ENCODE results near the gene ZNF770.
"Not testable (repeated sequence)": the region's sequence is repeated elsewhere in the genome, so short reads cannot be mapped to it uniquely, and the experiment has no call there.

Gene ZNF770

GRCh38 chr15:34970098-34970643, 17.9 kb downstream of the ZNF770 start:
- not testable (repeated sequence) for DNase-seq

DNA sequence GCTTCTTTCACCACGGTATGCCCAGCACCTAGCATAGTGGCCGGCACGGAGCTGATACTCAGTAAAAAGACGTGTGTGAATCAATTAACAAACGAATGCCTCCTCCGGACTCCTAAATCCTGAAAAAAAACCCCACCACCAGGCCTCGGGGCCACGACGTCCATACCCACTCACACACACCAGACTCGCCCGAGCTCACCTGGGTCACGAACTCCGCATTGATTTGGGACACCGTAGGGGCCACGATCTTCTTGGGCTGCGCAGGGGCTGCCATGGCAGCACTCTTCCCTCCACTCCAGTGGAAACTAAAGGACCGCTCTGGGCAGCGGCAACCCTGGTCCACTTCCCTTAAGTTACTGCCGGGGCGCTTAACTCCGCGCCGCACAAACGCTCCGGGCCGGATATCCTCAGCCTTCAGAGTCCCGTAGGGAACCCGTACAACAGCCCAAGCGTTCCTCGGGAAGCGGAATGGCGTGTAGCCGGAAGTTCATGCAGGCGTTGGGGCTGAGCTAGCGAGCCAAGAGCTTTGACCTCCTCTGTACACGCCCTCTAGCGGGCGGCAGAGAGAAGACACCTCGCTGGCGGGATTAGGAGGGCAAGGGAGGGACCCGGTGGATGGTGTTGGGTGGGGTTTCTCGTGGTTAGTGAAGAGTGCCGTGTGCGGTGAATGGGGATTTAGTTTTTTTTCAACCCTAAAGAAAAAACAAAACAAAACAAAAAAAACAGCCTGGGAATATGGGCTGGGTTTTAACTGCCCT, 18.6 kb downstream of the ZNF770 start, which contains the start of gene AQR:
Gene AQR, minus strand, starts transcription at position 403 of the 758 bp plus-strand sequence. Its CDS starts 129 bp downstream, at position 274.
- peak; percentile 83 to 88 for DNase-seq

DNA sequence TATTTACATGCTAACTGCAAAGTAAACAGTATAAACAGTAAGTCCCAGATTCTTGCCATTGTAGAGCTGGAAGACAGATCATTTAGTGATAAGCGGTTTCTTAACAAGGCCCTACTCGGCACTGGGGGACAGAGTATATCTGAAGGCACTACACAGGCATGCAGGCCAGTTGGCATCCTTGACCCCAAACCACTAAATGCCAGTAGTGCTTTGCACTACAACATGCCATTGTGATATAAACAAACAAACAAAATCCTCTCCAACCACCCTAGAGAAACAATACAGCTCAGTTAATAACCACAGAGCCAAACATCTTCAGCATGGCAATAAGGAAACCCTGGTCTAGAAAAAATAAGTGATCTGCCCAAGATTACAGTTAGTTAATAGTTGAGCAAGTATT, 23.8 kb downstream of the ZNF770 start:
- DNase-seq: no peak

GRCh38 chr15:34953851-34954250, 34.2 kb downstream of the ZNF770 start:
- no peak for DNase-seq

- no peak for DNase-seq
Measured at GRCh38 chr15:34952481-34952880, 35.6 kb downstream of the ZNF770 start.

GRCh38 chr15:34951993-34952392, 36.1 kb downstream of the ZNF770 start:
- DNase-seq: no peak

DNA sequence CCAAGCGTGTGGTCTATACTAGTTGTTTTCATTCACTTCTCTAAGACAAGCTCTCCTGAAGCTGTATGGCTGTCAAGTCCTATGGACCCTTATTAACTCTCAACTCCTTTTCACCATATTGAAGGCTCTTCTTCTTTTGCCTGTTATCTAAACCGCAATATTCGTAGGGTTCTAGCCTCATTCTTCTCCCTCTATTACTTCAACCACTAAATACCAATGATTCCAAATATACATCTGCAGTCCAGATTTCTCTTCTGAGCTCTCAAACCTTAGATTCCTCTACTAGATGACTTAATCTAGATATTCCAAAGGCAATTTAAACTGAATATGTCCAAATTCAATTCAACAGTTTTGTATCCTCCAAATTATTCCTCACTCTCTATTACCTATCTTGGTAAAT, 43.2 kb downstream of the ZNF770 start:
- no peak for DNase-seq

DNA sequence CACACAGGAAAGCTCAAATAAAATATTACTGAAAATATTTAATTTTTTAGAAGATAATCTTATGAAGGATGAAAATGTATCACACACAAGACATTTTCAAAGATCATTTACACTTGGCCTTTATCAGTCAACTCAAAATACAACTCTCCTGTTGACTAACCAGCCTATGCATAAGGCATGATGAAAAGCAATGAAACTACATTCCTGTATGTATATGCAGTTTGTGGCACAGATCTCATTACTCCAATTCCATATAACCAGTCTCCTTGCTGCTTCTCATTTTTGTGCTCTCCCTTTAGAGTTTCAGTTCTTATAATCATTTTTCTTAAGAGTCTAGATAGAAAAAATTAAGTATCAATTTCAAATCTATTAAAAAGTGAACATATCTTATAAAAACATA, 44.4 kb downstream of the ZNF770 start:
- no peak for DNase-seq

GRCh38 chr15:34943264-34943663, 44.8 kb downstream of the ZNF770 start:
- not testable (repeated sequence) for DNase-seq

DNA sequence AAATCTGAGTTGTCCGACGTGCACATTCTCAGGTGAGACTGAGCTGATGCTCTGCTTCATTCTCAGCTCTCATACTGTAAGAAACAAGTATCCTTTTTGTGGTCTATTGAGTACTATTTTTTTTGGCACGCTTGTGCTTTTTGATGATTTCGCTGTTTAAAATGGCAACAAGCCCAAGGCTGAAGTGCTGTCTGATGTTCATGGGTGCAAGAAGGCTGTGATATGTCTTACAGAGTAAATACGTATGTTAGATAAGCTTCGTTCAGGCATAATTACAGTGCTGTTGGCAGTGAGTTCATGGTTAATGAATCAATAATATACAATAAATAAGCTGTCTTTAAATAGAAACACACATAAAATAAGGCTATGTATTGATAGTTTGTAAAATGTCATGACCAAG, 45.7 kb downstream of the ZNF770 start:
- DNase-seq: no peak

DNA sequence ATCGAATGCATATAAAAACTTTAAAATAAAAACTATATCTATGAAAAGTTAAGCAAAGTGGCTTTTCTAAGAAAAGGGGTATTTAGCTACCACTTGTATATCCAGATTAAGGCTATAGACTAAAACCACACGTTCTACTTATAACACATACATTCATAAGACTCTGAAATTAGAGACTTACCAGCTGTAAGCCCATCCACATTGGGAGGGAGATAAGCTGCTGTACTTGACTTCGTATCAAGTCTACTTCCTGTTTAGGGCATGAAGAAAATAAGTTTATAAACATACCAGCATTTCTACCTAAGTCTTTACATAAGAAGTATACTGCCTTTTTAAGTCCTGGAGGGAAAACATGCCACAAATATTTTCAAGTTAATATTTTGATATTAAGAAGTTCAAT, 46.3 kb downstream of the ZNF770 start:
- DNase-seq: no peak

- no peak for DNase-seq
Measured at GRCh38 chr15:34941185-34941698, 46.8 kb downstream of the ZNF770 start.

DNA sequence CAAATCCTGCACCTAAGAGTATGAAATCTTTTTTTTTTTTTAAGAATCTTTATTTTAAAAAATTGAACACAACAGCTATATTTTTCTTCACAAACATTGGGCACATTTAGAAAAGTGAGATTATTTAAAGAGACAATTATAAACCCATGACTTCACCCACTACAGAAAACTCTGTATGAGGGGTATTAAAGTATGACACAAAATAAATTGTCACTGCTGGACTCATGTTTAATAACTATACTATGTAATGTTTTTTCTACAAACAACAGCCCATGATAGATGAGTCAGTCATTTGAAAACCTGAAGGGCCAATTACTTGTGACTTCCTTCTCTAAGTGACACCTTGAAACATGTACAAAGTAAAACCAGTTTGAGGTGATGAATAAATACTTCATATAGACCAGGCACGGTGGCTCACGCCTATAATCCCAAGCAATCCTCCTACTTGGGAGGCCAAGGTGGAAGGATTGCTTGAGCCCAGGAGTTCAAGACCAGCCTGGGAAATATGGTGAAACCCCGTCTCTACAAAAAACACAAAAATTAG, 54.6 kb downstream of the ZNF770 start:
- no peak for DNase-seq

- not testable (repeated sequence) for DNase-seq
Measured at GRCh38 chr15:34928349-34928748, 59.7 kb downstream of the ZNF770 start.

Data from stimulated activated CD4-positive, alpha-beta T cell treated with anti-CD3 and anti-CD28 coated beads, Interleukin-2, amount 100 ng/mL, for 48 hours (primary cell).